GM13977 (cell line): Measurements from ENCODE around the gene PLEKHG4.

ENCODE experiments used
- DNase-seq: peaks from one replicate; pipeline ENCODE4 v3.0.0; 2012; ENCODE audit warnings: low spot score
- CTCF ChIP-seq: IDR thresholded peaks from 2 replicates; pipeline ENCODE4 v1.5.1; 2012; ENCODE audit warnings: mild to moderate bottlenecking, control low read depth; ENCODE audit not compliant: insufficient read depth; ENCODE audit errors: extremely low read depth, missing control alignments
- in situ Hi-C: fragments of 300-500 bp; cut with MboI; formaldehyde crosslinking; loops from one replicate; pipeline ENCODE4 v1.12.0; 2022; ENCODE audit warnings: low sequenced_read_pairs, low pct_unique_long_range_greater_than_20kb, mixed read lengths, inconsistent platforms; ENCODE audit not compliant: unreplicated experiment

Gene PLEKHG4

DNA sequence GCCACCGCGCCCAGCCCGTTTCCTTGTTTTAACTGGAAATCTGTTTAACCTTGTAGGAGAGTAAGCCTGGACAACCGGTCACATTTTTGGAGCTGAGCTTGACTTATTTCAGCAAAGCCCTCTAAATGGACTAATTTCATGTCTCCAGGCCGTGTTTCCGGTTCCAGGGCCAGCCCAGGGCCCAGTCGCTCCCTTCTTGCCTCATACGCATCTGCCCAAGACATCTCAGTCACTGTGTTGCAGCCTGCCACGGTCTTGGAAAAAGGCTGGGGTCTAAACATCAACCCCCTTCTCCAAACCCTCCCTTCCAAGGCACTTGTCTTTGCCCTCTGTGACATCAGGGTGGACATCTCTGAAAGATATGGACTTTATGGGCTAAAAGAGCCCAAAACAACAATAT is 18.9 kb downstream of the PLEKHG4 start:
- no peak for DNase-seq
- no peak for TF ChIP-seq CTCF
- in situ Hi-C loops, result no loop called here

DNA sequence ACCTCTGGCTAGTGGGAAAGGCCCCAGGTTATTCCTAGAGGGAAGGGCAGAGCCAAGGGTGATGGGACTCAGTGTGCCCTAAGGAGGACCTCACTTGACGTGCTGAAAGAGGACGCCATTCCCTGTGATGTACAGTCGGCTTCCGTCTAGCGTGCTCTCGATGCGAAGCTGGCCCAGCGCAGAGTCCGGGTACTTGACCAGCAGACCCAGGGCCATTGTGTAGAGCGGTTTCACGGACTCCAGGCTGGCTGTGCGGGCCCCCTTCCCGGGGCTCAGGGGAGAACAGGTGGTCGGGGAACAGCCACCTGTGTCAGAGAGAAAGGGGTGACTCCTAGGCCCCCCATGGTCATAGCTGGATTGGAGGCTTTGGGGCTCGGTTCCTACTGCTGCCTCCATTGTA is 19.9 kb downstream of the PLEKHG4 start:
- in situ Hi-C loops, result no loop called here
- no peak for TF ChIP-seq CTCF
- no peak for DNase-seq

DNA sequence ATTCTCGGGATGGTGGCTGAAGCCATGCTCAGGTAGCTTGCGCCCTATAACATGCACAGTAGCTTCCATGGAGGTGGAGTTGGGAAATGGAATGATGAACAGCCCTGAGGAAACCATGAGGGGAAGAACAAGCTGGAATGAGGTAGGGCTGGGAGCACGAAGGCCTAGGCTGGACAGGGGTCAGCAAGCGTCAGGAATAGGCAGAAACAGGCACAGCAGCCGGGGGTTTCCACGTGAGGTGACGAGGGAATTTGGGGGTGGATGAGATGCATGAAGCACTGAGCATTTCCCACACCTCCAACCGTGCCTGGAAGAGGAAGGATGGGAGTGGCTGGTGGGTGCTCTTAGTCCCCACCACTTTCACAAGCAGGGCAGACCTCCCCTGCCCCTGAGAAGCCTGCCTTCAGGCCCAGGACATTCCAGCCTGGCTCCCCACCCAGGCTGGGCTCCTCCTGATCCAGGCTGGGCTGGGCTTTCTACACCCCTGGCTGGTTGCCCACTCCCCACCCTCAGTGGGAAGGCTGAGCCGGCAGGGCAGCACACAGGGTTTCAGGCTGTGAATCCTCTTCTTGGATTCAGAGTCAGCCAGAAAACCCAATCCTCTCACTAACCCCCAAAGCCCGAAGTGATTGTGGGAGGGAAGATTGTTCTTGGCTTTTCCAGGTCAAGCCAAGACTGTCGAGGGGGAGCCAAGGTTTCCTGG is 21.9 kb downstream of the PLEKHG4 start:
- no peak for TF ChIP-seq CTCF
- in situ Hi-C loops, result no loop called here
- DNase-seq, result no peak

DNA sequence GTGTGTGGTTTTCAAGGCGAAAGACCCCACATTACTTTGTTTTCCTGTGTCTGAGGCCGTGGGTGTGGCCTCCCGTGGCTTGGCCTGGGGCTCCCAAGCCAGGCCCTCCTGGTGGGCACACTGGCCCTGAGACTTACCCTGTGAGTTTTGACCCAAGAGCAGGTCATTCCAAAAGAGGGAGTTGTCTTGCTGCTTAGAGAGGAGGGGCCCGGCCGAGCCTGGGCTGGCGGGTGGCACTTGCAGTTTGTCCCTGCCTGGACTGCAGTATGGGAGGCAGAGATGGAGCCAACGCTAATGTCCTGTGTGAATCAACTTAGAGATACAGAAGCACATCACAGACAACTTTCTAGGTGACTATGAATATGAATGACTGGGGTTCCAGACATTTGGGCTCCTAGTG is 22.7 kb downstream of the PLEKHG4 start:
- no peak for TF ChIP-seq CTCF
- in situ Hi-C loops, result no loop called here
- DNase-seq, result no peak

- TF ChIP-seq CTCF, result no peak
- in situ Hi-C loops, result no loop called here
- no peak for DNase-seq
These were observed 23.6 kb downstream of the PLEKHG4 start for GRCh38 chr16:67302970-67303369.

- in situ Hi-C loops, result no loop called here
- no peak for DNase-seq
These were observed 24.7 kb downstream of the PLEKHG4 start for GRCh38 chr16:67304020-67304419.

More at GRCh38 chr16:67304020-67304419, 24.7 kb downstream of the PLEKHG4 start:
- TF ChIP-seq CTCF, result no peak
